GM12878 (cell line): ENCODE data around the gene HTRA3. TPM values are rescaled to one million over a fixed set of nuclear protein-coding genes. Genes with fewer than 3 reads are reported as not detected.

Source experiments
- ATAC-seq: fragments of 200-7000 bp; cut with Tn5 transposase; 3 replicates; pipeline ENCODE4 v1.9.1; 2020; ENCODE audit warnings: mild to moderate bottlenecking, moderate library complexity
- BruUV-seq: library from RNA; stranded (reverse); fragments of 400-500 nt; replicated peaks from 2 replicates; lab custom pipeline; 2021; lab: Mats Ljungman, UMichigan
- CTCF ChIA-PET: fragments of 300-600 bp; sonication (Branson Sonifier 250); formaldehyde crosslinking; extraction: SDS; loops from one replicate; lab custom pipeline; 2021; ENCODE audit warnings: inconsistent platforms; lab: Yijun Ruan, JAX
- POLR2A ChIA-PET: fragments of 350-600 bp; formaldehyde crosslinking; extraction: SDS; loops from one replicate; lab custom pipeline; 2021; ENCODE audit warnings: inconsistent platforms; lab: Charles Lee
- RAD21 ChIA-PET: fragments of 300-600 bp; sonication (Branson Sonifier 250); formaldehyde crosslinking; loops from one replicate; lab custom pipeline; 2023; ENCODE audit warnings: antibody characterized with exemption; ENCODE audit not compliant: unreplicated experiment; lab: Charles Lee
- SMC1A ChIA-PET: fragments of 300-600 bp; sonication (Branson Sonifier 250); formaldehyde crosslinking; loops from one replicate; lab custom pipeline; 2023; ENCODE audit not compliant: unreplicated experiment, uncharacterized antibody; lab: Charles Lee
- DNase-seq: peaks from one replicate; pipeline ENCODE4 v3.0.0-alpha.2; 2011; ENCODE audit warnings: low read depth, low spot score
- FAIRE-seq: peaks from 3 replicates; lab custom pipeline; 2011; peaks lifted over from hg19 to GRCh38; lab: Jason Lieb, UNC
- H2AFZ ChIP-seq: 2 replicates; pipeline ENCODE4 v1.6.0; 2011; ENCODE audit warnings: low read depth, low read length, control low read depth; ENCODE audit not compliant: control insufficient read depth
- H3K27ac ChIP-seq: 2 replicates; pipeline ENCODE4 v1.5.1; 2011; ENCODE audit warnings: control low read depth; ENCODE audit not compliant: control insufficient read depth, insufficient read depth
- H3K27me3 ChIP-seq, 2 experiments: replicated peaks in 1 of 2; 2 replicates each; pipeline versions ENCODE4 v1.6.0 to v1.6.1; 2011; ENCODE audit warnings: low read length in 1 of 2; ENCODE audit not compliant: control insufficient read depth in 2 of 2, insufficient read depth in 2 of 2
- H3K36me3 ChIP-seq, 2 experiments: 2 replicates each; pipeline ENCODE4 v1.5.1; 2011; ENCODE audit warnings: low read length in 1 of 2; ENCODE audit not compliant: control insufficient read depth in 2 of 2, insufficient read depth in 2 of 2
- H3K4me1 ChIP-seq: 2 replicates; pipeline ENCODE4 v1.6.1; 2011; ENCODE audit warnings: mild to moderate bottlenecking, low read length, moderate library complexity, mixed read lengths; ENCODE audit not compliant: control insufficient read depth, insufficient read depth
- H3K4me2 ChIP-seq: 2 replicates; pipeline ENCODE4 v1.6.0; 2011; ENCODE audit warnings: control low read depth; ENCODE audit not compliant: control insufficient read depth, insufficient read depth
- H3K4me3 ChIP-seq: fragments of 200-600 bp; sonication (generic); 2 replicates; pipeline ENCODE4 v1.5.1; 2016
- H3K79me2 ChIP-seq: 2 replicates; pipeline ENCODE4 v1.6.0; 2011; ENCODE audit warnings: low read length; ENCODE audit not compliant: control insufficient read depth, insufficient read depth
- H3K9ac ChIP-seq: 2 replicates; pipeline ENCODE4 v1.8.0; 2011; ENCODE audit warnings: low read length, control low read depth, mixed read lengths; ENCODE audit not compliant: control insufficient read depth, insufficient read depth
- H3K9me3 ChIP-seq: replicated peaks from 3 replicates; pipeline ENCODE4 v1.5.1; 2011; ENCODE audit warnings: mild to moderate bottlenecking, low read length; ENCODE audit not compliant: control insufficient read depth, insufficient read depth
- H4K20me1 ChIP-seq: 2 replicates; pipeline ENCODE4 v1.6.0; 2011; ENCODE audit not compliant: control insufficient read depth, insufficient read depth
- CREM ChIP-seq: IDR thresholded peaks from 2 replicates; pipeline ENCODE4 v1.6.1; 2014; ENCODE audit warnings: antibody characterized with exemption, low read depth
- EED ChIP-seq: sonication (generic); IDR thresholded peaks from 2 replicates; pipeline ENCODE4 v1.6.1; 2016; ENCODE audit warnings: antibody characterized with exemption, low read depth
- ETV6 ChIP-seq, 2 experiments: fragments of 450-650 bp in 1 of 2; IDR thresholded peaks in 1 of 2; conservative IDR thresholded peaks in 1 of 2; 2 replicates each; pipeline ENCODE4 v1.6.1; 2014; ENCODE audit warnings: antibody characterized with exemption in 1 of 2, borderline replicate concordance in 1 of 2, low read depth in 1 of 2, mild to moderate bottlenecking in 1 of 2, moderate library complexity in 1 of 2
- HCFC1 ChIP-seq: fragments of 150-350 bp; IDR thresholded peaks from 2 replicates; pipeline ENCODE4 v1.6.1; 2014; ENCODE audit warnings: low read length
- IKZF2 ChIP-seq, 2 experiments: fragments of 450-650 bp; IDR thresholded peaks; 2 replicates each; pipeline ENCODE4 v1.6.1; 2017; ENCODE audit warnings: mild to moderate bottlenecking in 2 of 2, moderate library complexity in 2 of 2
- MAX ChIP-seq: IDR thresholded peaks from 2 replicates; pipeline ENCODE4 v1.6.1; 2012; ENCODE audit warnings: low read depth, low read length, improper control_type of control experiment
- MYC ChIP-seq: IDR thresholded peaks from 2 replicates; pipeline ENCODE4 v1.6.1; 2011; ENCODE audit warnings: mild to moderate bottlenecking, low read length, moderate library complexity, inconsistent platforms; ENCODE audit not compliant: insufficient read depth, insufficient replicate concordance, insufficient read length, severe bottlenecking
- NBN ChIP-seq: fragments of 450-650 bp; IDR thresholded peaks from 2 replicates; pipeline ENCODE4 v1.6.1; 2016
- NFXL1 ChIP-seq: fragments of 450-650 bp; IDR thresholded peaks from 2 replicates; pipeline ENCODE4 v1.6.1; 2017; ENCODE audit warnings: antibody characterized with exemption, mild to moderate bottlenecking, borderline replicate concordance
- RCOR1 ChIP-seq: conservative IDR thresholded peaks from 2 replicates; pipeline ENCODE4 v1.6.1; 2012; ENCODE audit warnings: low read depth, low read length, improper control_type of control experiment
- RELA ChIP-seq: fragments of 450-650 bp; IDR thresholded peaks from 2 replicates; pipeline ENCODE4 v1.8.0; 2014; ENCODE audit warnings: borderline replicate concordance; ENCODE audit not compliant: partially characterized antibody
- RELB ChIP-seq: fragments of 450-650 bp; IDR thresholded peaks from 2 replicates; pipeline ENCODE4 v1.6.1; 2017; ENCODE audit warnings: low read depth, mild to moderate bottlenecking, moderate library complexity
- REST ChIP-seq: IDR thresholded peaks from 2 replicates; pipeline ENCODE4 v1.6.1; 2012; ENCODE audit warnings: mild to moderate bottlenecking, low read depth, low read length
- SMARCA5 ChIP-seq: fragments of 450-650 bp; IDR thresholded peaks from 2 replicates; pipeline ENCODE4 v1.6.1; 2017; ENCODE audit warnings: mild to moderate bottlenecking
- TARDBP ChIP-seq: IDR thresholded peaks from 2 replicates; pipeline ENCODE4 v1.6.1; 2016; ENCODE audit warnings: borderline replicate concordance
- ZBTB11 ChIP-seq: fragments of 450-650 bp; formaldehyde crosslinking; IDR thresholded peaks from 2 replicates; pipeline ENCODE4 v1.5.0; 2022; ENCODE audit warnings: mild to moderate bottlenecking, missing genetic modification characterization
- WGBS: methylation state at CpG from one replicate; pipeline ENCODE4 v1.1.6; 2016; ENCODE audit warnings: low lambda C conversion rate; ENCODE audit not compliant: insufficient replicate concordance, insufficient coverage; ENCODE audit errors: missing lambda C conversion rate; 5-methylcytosine and 5-hydroxymethylcytosine counted together
- in situ Hi-C: fragments of 300-500 bp; cut with MboI; formaldehyde crosslinking; loops from 9 replicates; pipeline ENCODE4 v1.14.3; 2018; ENCODE audit warnings: mixed read lengths
- intact Hi-C: fragments of 100-400 bp; cut with micrococcal nuclease; formaldehyde crosslinking; loops from one replicate; pipeline ENCODE4 v1.14.2; 2022; ENCODE audit not compliant: unreplicated experiment
- polyA plus RNA-seq, 11 experiments: library from polyadenylated mRNA; depleted of rRNA in 4 of 11; unstranded in 6 of 11; stranded (reverse) in 5 of 11; fragments of >200 nt; fragmentation: Nextera tagmentation in 4 of 11; fragmentation: Illumina TruSeq in 1 of 11; extraction: Ambion mirVana in 4 of 11; extraction: Trizol in 1 of 11; gene quantifications; 1 replicate in 1 of 11; 2 replicates in 10 of 11; pipeline versions ENCODE4 v1.2.1 to v1.2.3, GENCODE V29; 2011 to 2016; ENCODE audit warnings: inconsistent platforms in 2 of 11, missing spikeins in 2 of 11, low read depth in 1 of 11
- total RNA-seq, 4 experiments: library from RNA; depleted of rRNA in 3 of 4; stranded (reverse); fragments of >200 nt in 3 of 4; fragmentation: Illumina TruSeq in 1 of 4; extraction: Trizol in 1 of 4; gene quantifications; 2 replicates each; pipeline versions ENCODE4 v1.2.1 to v1.2.3, GENCODE V29; 2013 to 2021

The HTRA3 gene
- total and polyA plus RNA-seq, 10 of the 15 experiments (the other 5 are each of a cell fraction or from before 2014, with no cell fraction given) = 0.04 to 1.2 (median 0.08) TPM; not detected in 7

GRCh38 chr4:8334786-8335460 is 65.4 kb downstream of the HTRA3 start:
- 39% methylated on average over 13 of the region's 13 CpGs for WGBS
- H3K9me3 ChIP-seq = no peaks in the 10 kb centered on the region; the same call in 1 of the 3 replicates
- RAD21 ChIA-PET = no interaction called here
- POLR2A ChIA-PET = no interaction called here
- intact Hi-C loops (no loop called here), in situ Hi-C loops (no loop called here)
- H2AFZ ChIP-seq = no peak overlapping the region
- H3K4me3 ChIP-seq = no peak overlapping the region
- CTCF ChIA-PET = no interaction called here
- H3K27me3 ChIP-seq = 0 out of 4 replicates have a peak, but pooled peaks cover 0 to 3% of the 10 kb centered on the region in 2 experiments
- no peaks in the 10 kb centered on the region for H3K79me2 ChIP-seq
- no peaks in the 10 kb centered on the region for H3K4me1 ChIP-seq
- no peak overlapping the region for H3K4me2 ChIP-seq
- DNase-seq (no peak), FAIRE-seq (no peak), ATAC-seq (no peak)
- no peak overlapping the region for H3K9ac ChIP-seq
- SMC1A ChIA-PET = interaction anchor here (1.4 kb wide), 1 partner anchor 10 kb away, joined by 3 read pairs; no protein-coding TSS in a partner anchor
- no peaks in the 10 kb centered on the region for H4K20me1 ChIP-seq
- no peaks in the 10 kb centered on the region for H3K36me3 ChIP-seq
- no TSS peak for BruUV-seq
- H3K27ac ChIP-seq = no peak overlapping the region
- TF ChIP-seq NBN (no peak), HCFC1 (no peak), TARDBP (no peak), ETV6 (conservative IDR thresholded peaks at IDR 0.05 in 1 of 2, IDR thresholded peaks at IDR 0.05 in 1 of 2; ENCODE audit: borderline replicate concordance in 1 of 2, low read depth in 1 of 2) (no peak), NFXL1 (no peak), EED (no peak), IKZF2 (IDR thresholded peaks at IDR 0.05) (no peak), RCOR1 (no peak), MYC (no peak), REST (no peak), CREM (no peak), ZBTB11 (CRISPR knock-in tag) (no peak), RELB (no peak), SMARCA5 (no peak), MAX (no peak), RELA (no peak)
